HepG2 (cell line): ENCODE measurements around the gene DIS3L2. TPM values are rescaled to one million over a fixed set of nuclear protein-coding genes. Genes with fewer than 3 reads are reported as not detected.

ENCODE experiments used
- CHD2 ChIP-seq: IDR thresholded peaks from 2 replicates; pipeline ENCODE4 v1.6.1; 2011; ENCODE audit warnings: low read depth, low read length, improper control_type of control experiment
- DPF2 ChIP-seq: sonication (generic); formaldehyde crosslinking; IDR thresholded peaks from 2 replicates; pipeline ENCODE4 v1.4.0; 2020; ENCODE audit warnings: mild to moderate bottlenecking, low read depth, missing genetic modification reagents, borderline replicate concordance
- KLF12 ChIP-seq: sonication (generic); formaldehyde crosslinking; IDR thresholded peaks from 2 replicates; pipeline ENCODE4 v1.4.0; 2020; ENCODE audit warnings: missing genetic modification reagents, borderline replicate concordance
- MXI1 ChIP-seq: IDR thresholded peaks from 3 replicates; pipeline ENCODE4 v1.6.1; 2012; ENCODE audit warnings: low read depth, low read length, inconsistent platforms, borderline replicate concordance
- NR2F2 ChIP-seq: IDR thresholded peaks from 2 replicates; pipeline ENCODE4 v1.6.1; 2012; ENCODE audit warnings: low read depth, inconsistent platforms, borderline replicate concordance
- RBM22 ChIP-seq: fragments of 200-400 bp; formaldehyde crosslinking; optimal IDR thresholded peaks from 2 replicates; pipeline ENCODE3; 2017; ENCODE audit warnings: mild to moderate bottlenecking, low read length, moderate library complexity
- SP1 ChIP-seq, 2 experiments: fragments of 450-650 bp in 1 of 2; sonication (generic) in 1 of 2; formaldehyde crosslinking in 1 of 2; IDR thresholded peaks; 2 replicates each; pipeline versions ENCODE4 v1.4.0 to v1.6.1; 2016 to 2020; ENCODE audit warnings: missing genetic modification reagents in 1 of 2
- TP53 ChIP-seq: sonication (generic); formaldehyde crosslinking; conservative IDR thresholded peaks from 2 replicates; pipeline ENCODE4 v1.4.0; 2020; ENCODE audit warnings: missing genetic modification reagents
- WIZ ChIP-seq: sonication (generic); formaldehyde crosslinking; IDR thresholded peaks from 2 replicates; pipeline ENCODE4 v1.5.1; 2020; ENCODE audit warnings: mild to moderate bottlenecking, missing genetic modification reagents
- ZNF124 ChIP-seq: sonication (generic); formaldehyde crosslinking; IDR thresholded peaks from 2 replicates; pipeline ENCODE4 v1.4.0; 2020; ENCODE audit warnings: missing genetic modification reagents
- ZNF230 ChIP-seq: sonication (generic); formaldehyde crosslinking; IDR thresholded peaks from 2 replicates; pipeline ENCODE4 v1.4.0; 2020; ENCODE audit warnings: mild to moderate bottlenecking, missing genetic modification reagents
- ZNF614 ChIP-seq: IDR thresholded peaks from 2 replicates; pipeline ENCODE4 v1.6.1; 2018; ENCODE audit warnings: missing biosample characterization, missing genetic modification reagents, inconsistent platforms, borderline replicate concordance
- ZNF678 ChIP-seq: sonication (generic); formaldehyde crosslinking; IDR thresholded peaks from 2 replicates; pipeline ENCODE4 v1.4.0; 2020; ENCODE audit warnings: mild to moderate bottlenecking, missing genetic modification reagents
- ZNF772 ChIP-seq: sonication (generic); formaldehyde crosslinking; IDR thresholded peaks from 2 replicates; pipeline ENCODE4 v1.5.0; 2020; ENCODE audit warnings: mild to moderate bottlenecking, missing genetic modification reagents
- ZSCAN22 ChIP-seq: sonication (generic); formaldehyde crosslinking; IDR thresholded peaks from 2 replicates; pipeline ENCODE4 v1.4.0; 2020; ENCODE audit warnings: mild to moderate bottlenecking, missing genetic modification reagents
- ZSCAN29 ChIP-seq: sonication (generic); formaldehyde crosslinking; conservative IDR thresholded peaks from 2 replicates; pipeline ENCODE4 v1.4.0; 2020; ENCODE audit warnings: mild to moderate bottlenecking, missing genetic modification reagents
- polyA plus RNA-seq, 8 experiments: library from polyadenylated mRNA; depleted of rRNA in 3 of 8; stranded (reverse) in 7 of 8; unstranded in 1 of 8; fragments of >200 nt; fragmentation: Illumina TruSeq in 4 of 8; extraction: Trizol in 4 of 8; gene quantifications; 2 replicates each; pipeline versions ENCODE4 v1.2.1 to v1.2.3, GENCODE V29; 2011 to 2016; ENCODE audit warnings: low read depth in 4 of 8, missing spikeins in 1 of 8, mixed read lengths in 1 of 8; ENCODE audit not compliant: insufficient read depth in 1 of 8
- total RNA-seq, 5 experiments: library from RNA; depleted of rRNA; stranded (reverse); fragments of >200 nt; fragmentation: Illumina TruSeq; extraction: Trizol; gene quantifications; 2 replicates each; pipeline ENCODE4 v1.2.3, GENCODE V29; 2016; ENCODE audit warnings: low read depth in 1 of 5
- TF ChIP-seq, protein P1 (sequence below): sonication (generic); formaldehyde crosslinking; IDR thresholded peaks from 2 replicates; pipeline ENCODE4 v1.5.1; 2020; ENCODE audit warnings: missing genetic modification reagents, mild to moderate bottlenecking, borderline replicate concordance
- TF ChIP-seq, protein P2 (sequence below): sonication (generic); formaldehyde crosslinking; IDR thresholded peaks from 2 replicates; pipeline ENCODE4 v1.5.0; 2020; ENCODE audit warnings: mild to moderate bottlenecking, missing genetic modification reagents
- TF ChIP-seq, protein P3 (sequence below): IDR thresholded peaks from 2 replicates; pipeline ENCODE4 v1.6.1; 2016; ENCODE audit warnings: low read depth
- TF ChIP-seq, protein P4 (sequence below): sonication (generic); formaldehyde crosslinking; IDR thresholded peaks from 2 replicates; pipeline ENCODE4 v1.4.0; 2020; ENCODE audit warnings: missing genetic modification reagents, borderline replicate concordance

Gene DIS3L2
- total and polyA plus RNA-seq, 2 of the 13 experiments (the other 11 are each of a cell fraction or from before 2014, with no cell fraction given) = 7.0 to 23.9 TPM

DNA sequence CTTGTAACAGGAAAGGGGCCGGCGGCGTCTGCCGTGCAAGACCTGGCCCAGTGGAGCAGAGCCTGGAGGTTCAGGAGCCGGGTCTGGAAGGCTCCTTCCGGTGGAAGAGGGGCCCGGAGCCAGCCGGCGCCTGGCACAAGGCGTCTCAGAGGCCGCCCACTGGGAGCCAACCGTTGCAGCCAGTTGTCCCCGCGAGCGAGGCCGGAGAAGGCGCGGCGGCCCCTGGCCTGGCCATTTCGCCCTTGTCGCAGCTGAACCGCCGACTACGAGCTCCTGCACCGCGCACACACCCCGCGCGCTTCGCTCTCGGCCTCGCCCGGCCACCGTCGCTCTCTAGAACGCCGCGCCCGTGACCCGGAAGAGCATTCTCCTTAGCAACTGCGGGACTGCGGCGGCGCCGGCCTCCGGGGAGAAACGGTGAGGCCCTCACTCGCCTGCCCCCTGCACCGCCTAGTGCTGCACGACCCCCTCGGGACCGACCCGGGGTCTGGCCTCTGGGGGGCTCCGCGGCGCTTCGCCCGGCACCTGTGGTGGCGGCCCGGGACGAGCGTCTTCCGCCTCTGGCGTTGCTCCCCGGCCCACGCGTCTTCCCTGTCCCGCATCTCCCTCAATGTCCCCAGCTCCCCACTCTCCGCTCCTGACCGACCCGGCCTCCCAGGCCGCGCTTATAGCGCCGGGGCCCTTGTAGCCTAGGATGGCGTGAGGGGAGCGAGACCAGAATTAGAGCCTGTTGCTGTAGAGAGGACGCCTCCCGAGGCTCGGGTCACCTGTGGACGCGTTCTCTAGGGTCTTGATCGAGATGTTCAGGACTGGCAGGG lies at the start of gene DIS3L2 (continued):
- TF ChIP-seq SP1 (IDR thresholded peaks at IDR 0.05) (no peak), SP1 (CRISPR knock-in tag; IDR thresholded peaks at IDR 0.05) (no peak; the same call in 1 of the 2 replicates), ZNF614 (CRISPR knock-in tag) (no peak; the same call in 1 of the 2 replicates), ZSCAN29 (CRISPR knock-in tag) (peak; percentile 59; the same call in 1 of the 2 replicates), TP53 (0 out of 2 replicates have a peak, but pooled peaks have one; percentile 46), WIZ (CRISPR knock-in tag) (peak; percentile 88), ZNF230 (peak; percentile 94; the same call in 1 of the 2 replicates), ZNF124 (CRISPR knock-in tag) (no peak; the same call in 1 of the 2 replicates), ZNF678 (CRISPR knock-in tag) (peak; percentile 90), NR2F2 (no peak), RBM22 (no peak), MXI1 (peak; percentile 69; the same call in 2 of the 3 replicates), CHD2 (peak; percentile 61; the same call in 1 of the 2 replicates), ZNF772 (CRISPR knock-in tag) (peak; percentile 90), ZSCAN22 (CRISPR knock-in tag) (0 out of 2 replicates have a peak, but pooled peaks have one; percentile 72), DPF2 (CRISPR knock-in tag) (peak; percentile 68), KLF12 (peak; percentile 95)
- TF ChIP-seq, protein P1, sequence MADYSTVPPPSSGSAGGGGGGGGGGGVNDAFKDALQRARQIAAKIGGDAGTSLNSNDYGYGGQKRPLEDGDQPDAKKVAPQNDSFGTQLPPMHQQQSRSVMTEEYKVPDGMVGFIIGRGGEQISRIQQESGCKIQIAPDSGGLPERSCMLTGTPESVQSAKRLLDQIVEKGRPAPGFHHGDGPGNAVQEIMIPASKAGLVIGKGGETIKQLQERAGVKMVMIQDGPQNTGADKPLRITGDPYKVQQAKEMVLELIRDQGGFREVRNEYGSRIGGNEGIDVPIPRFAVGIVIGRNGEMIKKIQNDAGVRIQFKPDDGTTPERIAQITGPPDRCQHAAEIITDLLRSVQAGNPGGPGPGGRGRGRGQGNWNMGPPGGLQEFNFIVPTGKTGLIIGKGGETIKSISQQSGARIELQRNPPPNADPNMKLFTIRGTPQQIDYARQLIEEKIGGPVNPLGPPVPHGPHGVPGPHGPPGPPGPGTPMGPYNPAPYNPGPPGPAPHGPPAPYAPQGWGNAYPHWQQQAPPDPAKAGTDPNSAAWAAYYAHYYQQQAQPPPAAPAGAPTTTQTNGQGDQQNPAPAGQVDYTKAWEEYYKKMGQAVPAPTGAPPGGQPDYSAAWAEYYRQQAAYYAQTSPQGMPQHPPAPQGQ (CRISPR knock-in tag) = no peak; the same call in 1 of the 2 replicates
- TF ChIP-seq, protein P2, sequence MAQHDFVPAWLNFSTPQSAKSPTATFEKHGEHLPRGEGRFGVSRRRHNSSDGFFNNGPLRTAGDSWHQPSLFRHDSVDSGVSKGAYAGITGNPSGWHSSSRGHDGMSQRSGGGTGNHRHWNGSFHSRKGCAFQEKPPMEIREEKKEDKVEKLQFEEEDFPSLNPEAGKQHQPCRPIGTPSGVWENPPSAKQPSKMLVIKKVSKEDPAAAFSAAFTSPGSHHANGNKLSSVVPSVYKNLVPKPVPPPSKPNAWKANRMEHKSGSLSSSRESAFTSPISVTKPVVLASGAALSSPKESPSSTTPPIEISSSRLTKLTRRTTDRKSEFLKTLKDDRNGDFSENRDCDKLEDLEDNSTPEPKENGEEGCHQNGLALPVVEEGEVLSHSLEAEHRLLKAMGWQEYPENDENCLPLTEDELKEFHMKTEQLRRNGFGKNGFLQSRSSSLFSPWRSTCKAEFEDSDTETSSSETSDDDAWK = no peak
- TF ChIP-seq, protein P3, sequence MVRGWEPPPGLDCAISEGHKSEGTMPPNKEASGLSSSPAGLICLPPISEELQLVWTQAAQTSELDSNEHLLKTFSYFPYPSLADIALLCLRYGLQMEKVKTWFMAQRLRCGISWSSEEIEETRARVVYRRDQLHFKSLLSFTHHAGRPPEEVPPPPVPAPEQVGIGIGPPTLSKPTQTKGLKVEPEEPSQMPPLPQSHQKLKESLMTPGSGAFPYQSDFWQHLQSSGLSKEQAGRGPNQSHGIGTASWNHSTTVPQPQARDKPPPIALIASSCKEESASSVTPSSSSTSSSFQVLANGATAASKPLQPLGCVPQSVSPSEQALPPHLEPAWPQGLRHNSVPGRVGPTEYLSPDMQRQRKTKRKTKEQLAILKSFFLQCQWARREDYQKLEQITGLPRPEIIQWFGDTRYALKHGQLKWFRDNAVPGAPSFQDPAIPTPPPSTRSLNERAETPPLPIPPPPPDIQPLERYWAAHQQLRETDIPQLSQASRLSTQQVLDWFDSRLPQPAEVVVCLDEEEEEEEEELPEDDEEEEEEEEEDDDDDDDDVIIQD (CRISPR knock-in tag) = 0 out of 2 replicates have a peak, but pooled peaks have one; percentile 17
- TF ChIP-seq, protein P4, sequence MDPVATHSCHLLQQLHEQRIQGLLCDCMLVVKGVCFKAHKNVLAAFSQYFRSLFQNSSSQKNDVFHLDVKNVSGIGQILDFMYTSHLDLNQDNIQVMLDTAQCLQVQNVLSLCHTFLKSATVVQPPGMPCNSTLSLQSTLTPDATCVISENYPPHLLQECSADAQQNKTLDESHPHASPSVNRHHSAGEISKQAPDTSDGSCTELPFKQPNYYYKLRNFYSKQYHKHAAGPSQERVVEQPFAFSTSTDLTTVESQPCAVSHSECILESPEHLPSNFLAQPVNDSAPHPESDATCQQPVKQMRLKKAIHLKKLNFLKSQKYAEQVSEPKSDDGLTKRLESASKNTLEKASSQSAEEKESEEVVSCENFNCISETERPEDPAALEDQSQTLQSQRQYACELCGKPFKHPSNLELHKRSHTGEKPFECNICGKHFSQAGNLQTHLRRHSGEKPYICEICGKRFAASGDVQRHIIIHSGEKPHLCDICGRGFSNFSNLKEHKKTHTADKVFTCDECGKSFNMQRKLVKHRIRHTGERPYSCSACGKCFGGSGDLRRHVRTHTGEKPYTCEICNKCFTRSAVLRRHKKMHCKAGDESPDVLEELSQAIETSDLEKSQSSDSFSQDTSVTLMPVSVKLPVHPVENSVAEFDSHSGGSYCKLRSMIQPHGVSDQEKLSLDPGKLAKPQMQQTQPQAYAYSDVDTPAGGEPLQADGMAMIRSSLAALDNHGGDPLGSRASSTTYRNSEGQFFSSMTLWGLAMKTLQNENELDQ (CRISPR knock-in tag) = no peak
